Natural killer cell treated with Interleukin-12 subunit alpha and Interleukin-12 subunit beta and Interleukin-15 and Interleukin-18, amount 100 ng/mL, for 72 hours (primary cell): ENCODE data around the gene RNF214. TPM values are rescaled to one million over a fixed set of nuclear protein-coding genes. Genes with fewer than 3 reads are reported as not detected.

Experiments used
- ATAC-seq, 2 donors: fragments of 150-1000 bp; cut with Tn5 transposase in 1 of 2; sonication (Bioruptor Pico), chemical (Tn5 transposase) in 1 of 2; 2 replicates each; pipeline ENCODE4 v1.10.0; 2021
- DNase-seq: peaks from one replicate; pipeline ENCODE4 v3.0.0; 2022; ENCODE audit warnings: low spot score
- H3K27ac Mint-ChIP-seq, 2 donors: 1 replicate in 1 of 2; 2 replicates in 1 of 2; pipeline ENCODE4 v1.8.0; 2022; ENCODE audit warnings: mixed read lengths in 2 of 2, mild to moderate bottlenecking in 1 of 2, moderate library complexity in 1 of 2
- H3K27me3 Mint-ChIP-seq, 2 donors: 1 replicate in 1 of 2; 2 replicates in 1 of 2; pipeline ENCODE4 v1.8.0; 2022; ENCODE audit warnings: mixed read lengths in 2 of 2
- H3K36me3 Mint-ChIP-seq: one replicate; pipeline ENCODE4 v1.8.0; 2022; ENCODE audit warnings: mixed read lengths
- H3K4me1 Mint-ChIP-seq, 2 donors: 1 replicate in 1 of 2; 2 replicates in 1 of 2; pipeline ENCODE4 v1.8.0; 2022; ENCODE audit warnings: low read depth in 2 of 2, mixed read lengths in 2 of 2, mild to moderate bottlenecking in 1 of 2
- H3K4me3 Mint-ChIP-seq: one replicate; pipeline ENCODE4 v1.8.0; 2022; ENCODE audit warnings: mixed read lengths
- H3K9me3 Mint-ChIP-seq: 2 replicates; pipeline ENCODE4 v1.8.0; 2022; ENCODE audit warnings: mixed read lengths
- total RNA-seq, 2 donors: library from RNA; stranded (reverse); gene quantifications; one replicate each; pipeline ENCODE4 v1.2.3, GENCODE V29; 2022

The RNF214 gene
- total RNA-seq, 2 donors from 2014 or later = 18.9 to 21.6 TPM

DNA sequence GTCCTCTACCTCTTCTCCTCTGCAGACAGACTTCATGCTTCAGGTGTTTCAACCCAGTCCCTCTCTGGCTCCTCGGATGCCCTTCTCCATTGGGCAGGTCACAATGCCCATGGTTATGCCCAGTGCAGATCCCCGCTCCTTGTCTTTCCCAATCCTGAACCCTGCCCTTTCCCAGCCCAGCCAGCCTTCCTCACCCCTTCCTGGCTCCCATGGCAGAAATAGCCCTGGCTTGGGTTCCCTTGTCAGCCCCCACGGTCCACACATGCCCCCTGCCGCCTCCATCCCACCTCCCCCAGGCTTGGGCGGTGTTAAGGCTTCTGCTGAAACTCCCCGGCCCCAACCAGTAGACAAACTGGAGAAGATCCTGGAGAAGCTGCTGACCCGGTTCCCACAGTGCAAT lies 49.4 kb downstream of the RNF214 start:
- H3K9me3 Mint-ChIP-seq = no peaks in the 10 kb centered on the region
- no peak overlapping the region for H3K27ac Mint-ChIP-seq
- no peak overlapping the region for H3K4me3 Mint-ChIP-seq
- no peaks in the 10 kb centered on the region for H3K27me3 Mint-ChIP-seq
- peaks cover 24% of the 10 kb centered on the region for H3K36me3 Mint-ChIP-seq
- DNase-seq = no peak
- peaks cover 6 to 9% of the 10 kb centered on the region in 2 donors for H3K4me1 Mint-ChIP-seq
- ATAC-seq = no peak

DNA sequence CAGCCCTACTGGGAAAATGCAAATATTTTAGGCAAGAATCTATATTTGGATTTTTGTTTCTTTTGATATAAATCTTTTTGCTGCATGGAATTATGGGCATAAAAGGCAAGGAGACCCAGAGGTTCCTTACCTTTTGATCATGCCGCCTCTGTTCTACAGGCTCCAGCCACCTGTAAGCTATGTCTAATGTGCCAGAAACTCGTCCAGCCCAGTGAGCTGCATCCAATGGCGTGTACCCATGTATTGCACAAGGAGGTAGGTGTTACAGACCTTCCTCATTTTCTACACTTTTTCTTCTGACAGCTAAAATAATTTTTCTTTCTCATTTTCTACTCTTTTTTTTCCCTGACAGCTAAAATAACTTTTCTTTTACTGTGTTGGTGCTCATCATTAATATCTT lies 50.5 kb downstream of the RNF214 start:
- no peak overlapping the region for H3K27ac Mint-ChIP-seq
- H3K27me3 Mint-ChIP-seq = no peaks in the 10 kb centered on the region
- H3K4me1 Mint-ChIP-seq = peaks cover 6 to 9% of the 10 kb centered on the region in 2 donors
- ATAC-seq = no peak
- no peak overlapping the region for H3K4me3 Mint-ChIP-seq
- DNase-seq = no peak
- H3K36me3 Mint-ChIP-seq = peaks cover 24% of the 10 kb centered on the region
- H3K9me3 Mint-ChIP-seq = no peaks in the 10 kb centered on the region

DNA sequence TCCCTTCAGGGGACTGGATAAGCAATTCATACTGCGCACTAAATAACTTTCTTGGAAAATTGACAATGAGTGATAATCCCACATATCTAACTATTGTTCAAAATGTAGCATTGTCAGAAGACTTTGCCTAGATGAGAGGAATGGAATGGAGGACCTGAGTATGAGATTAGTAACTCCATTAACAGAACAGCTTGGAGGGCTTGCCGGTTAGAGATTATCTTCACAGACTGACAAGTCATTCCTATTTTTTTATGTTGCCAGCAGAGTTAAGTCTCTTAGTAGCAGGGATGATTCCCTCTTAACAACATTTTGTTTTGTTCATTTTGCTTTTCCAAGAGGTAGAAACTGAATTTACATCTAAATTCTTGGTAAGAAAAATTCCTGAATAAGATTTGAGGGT lies 51.6 kb downstream of the RNF214 start:
- DNase-seq (no peak), ATAC-seq (no peak)
- Mint-ChIP-seq H3K27me3 (no peaks in the 10 kb centered on the region), H3K36me3 (peaks cover 24% of the 10 kb centered on the region), H3K27ac (no peak overlapping the region), H3K4me3 (no peak overlapping the region), H3K4me1 (peaks cover 6 to 9% of the 10 kb centered on the region in 2 donors), H3K9me3 (no peaks in the 10 kb centered on the region)

DNA sequence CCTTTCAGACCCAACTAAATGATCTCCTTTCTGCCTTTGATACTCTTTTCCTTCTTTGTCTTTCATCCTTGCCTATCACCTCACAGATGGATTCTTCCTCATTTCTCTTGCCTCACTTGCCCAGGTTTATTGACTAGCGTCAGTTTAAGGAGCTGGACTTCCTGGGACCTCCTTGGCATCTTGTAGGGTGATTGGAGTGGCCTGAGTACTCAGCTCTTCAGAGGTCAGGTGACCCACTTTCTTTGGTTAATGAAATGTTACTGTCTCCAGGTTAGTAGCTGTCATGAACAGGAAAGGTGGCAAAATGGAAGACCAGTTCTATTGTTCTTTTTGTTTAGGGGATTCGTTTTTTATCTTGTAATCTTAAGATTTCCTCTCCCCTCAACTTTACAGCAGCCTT lies 54.1 kb downstream of the RNF214 start:
- H3K36me3 Mint-ChIP-seq = peaks cover 19% of the 10 kb centered on the region
- ATAC-seq (no peak), DNase-seq (no peak)
- H3K27ac Mint-ChIP-seq = no peak overlapping the region
- H3K27me3 Mint-ChIP-seq = no peaks in the 10 kb centered on the region
- no peaks in the 10 kb centered on the region for H3K9me3 Mint-ChIP-seq
- peaks cover 0 to 3% of the 10 kb centered on the region in 2 donors for H3K4me1 Mint-ChIP-seq
- no peak overlapping the region for H3K4me3 Mint-ChIP-seq

DNA sequence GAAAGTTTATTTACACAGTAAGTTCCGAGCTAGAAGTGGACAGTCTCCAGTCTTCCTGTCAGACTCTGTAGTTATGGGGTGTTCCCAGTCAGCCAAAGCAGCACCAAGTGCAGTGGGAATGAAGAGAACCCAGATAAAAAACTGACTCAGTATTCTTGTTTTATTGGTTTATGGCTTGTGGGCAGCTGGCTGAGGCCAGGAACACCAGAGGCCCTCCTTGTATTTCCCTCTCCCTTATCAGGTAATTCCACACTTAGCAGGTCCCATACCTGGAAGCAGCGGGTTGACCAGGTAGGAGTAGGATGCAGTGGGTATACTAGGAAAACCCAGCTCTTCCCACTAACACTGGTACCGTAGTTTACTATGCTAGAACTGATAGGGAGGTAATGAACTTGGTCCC lies 55.2 kb downstream of the RNF214 start:
- H3K36me3 Mint-ChIP-seq = peaks cover 8% of the 10 kb centered on the region
- H3K4me1 Mint-ChIP-seq = peaks cover 0 to 3% of the 10 kb centered on the region in 2 donors
- no peak for DNase-seq
- no peak overlapping the region for H3K27ac Mint-ChIP-seq
- ATAC-seq = no peak
- no peaks in the 10 kb centered on the region for H3K9me3 Mint-ChIP-seq
- H3K27me3 Mint-ChIP-seq = no peaks in the 10 kb centered on the region
- no peak overlapping the region for H3K4me3 Mint-ChIP-seq

- no peak overlapping the region for H3K27ac Mint-ChIP-seq
These were observed 57.3 kb downstream of the RNF214 start for GRCh38 chr11:117289795-117290194.

DNA sequence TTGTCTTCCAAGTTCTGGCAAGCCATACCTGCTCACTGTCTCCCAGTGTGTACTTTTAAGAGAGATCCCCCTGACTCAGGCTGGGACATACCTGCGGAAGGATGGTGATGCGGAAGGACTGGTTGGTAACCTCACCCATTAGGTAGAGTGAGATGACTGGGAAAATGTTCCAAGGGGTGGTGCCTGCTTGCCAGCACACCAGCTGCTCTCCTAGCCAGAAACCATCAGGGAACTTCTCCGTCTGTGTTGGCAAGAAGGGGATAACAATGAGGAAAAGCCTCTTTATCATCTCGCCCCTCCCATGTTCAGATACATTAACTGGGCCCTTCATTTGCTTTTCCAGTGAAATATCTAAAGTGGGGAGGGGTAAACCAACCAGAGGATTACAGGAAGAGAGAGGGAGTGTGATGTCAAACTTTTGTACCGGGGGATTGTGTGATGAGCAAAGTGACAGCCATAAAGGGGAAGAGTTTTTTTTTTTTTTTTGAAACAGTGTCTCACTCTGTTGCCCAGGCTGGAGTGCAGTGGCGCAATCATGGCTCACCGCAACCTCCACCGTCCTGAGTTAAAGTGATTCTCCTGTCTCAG lies 58.4 kb downstream of the RNF214 start, which contains the start of gene BACE1-AS:
Gene BACE1-AS, plus strand, starts transcription at position 538 of the 588 bp plus-strand sequence.
- H3K27me3 Mint-ChIP-seq = no peaks in the 10 kb centered on the region
- H3K36me3 Mint-ChIP-seq = no peaks in the 10 kb centered on the region
- no peak within 1 kb of the TSS for H3K27ac Mint-ChIP-seq

More at GRCh38 chr11:117289795-117290194, 57.3 kb downstream of the RNF214 start:
- DNase-seq (no peak), ATAC-seq (no peak)
- H3K36me3 Mint-ChIP-seq = no peaks in the 10 kb centered on the region
- H3K9me3 Mint-ChIP-seq = no peaks in the 10 kb centered on the region
- peaks cover 0 to 3% of the 10 kb centered on the region in 2 donors for H3K4me1 Mint-ChIP-seq
- H3K4me3 Mint-ChIP-seq = no peak overlapping the region
- no peaks in the 10 kb centered on the region for H3K27me3 Mint-ChIP-seq

GRCh38 chr11:117292616-117293015 lies 60.1 kb downstream of the RNF214 start:
- DNase-seq (no peak), ATAC-seq (no peak)
- no peaks in the 10 kb centered on the region for H3K27me3 Mint-ChIP-seq
- peaks cover 0 to 3% of the 10 kb centered on the region in 2 donors for H3K4me1 Mint-ChIP-seq
- no peak overlapping the region for H3K27ac Mint-ChIP-seq
- no peak overlapping the region for H3K4me3 Mint-ChIP-seq
- no peaks in the 10 kb centered on the region for H3K9me3 Mint-ChIP-seq
- H3K36me3 Mint-ChIP-seq = no peaks in the 10 kb centered on the region

More for the DNA sequence above, 58.4 kb downstream of the RNF214 start, which contains the start of gene BACE1-AS:
- DNase-seq = no peak
- Mint-ChIP-seq H3K4me1 (peaks cover 0 to 3% of the 10 kb centered on the region in 2 donors), H3K9me3 (no peaks in the 10 kb centered on the region), H3K4me3 (no peak within 1 kb of the TSS)
- ATAC-seq = no peak

GRCh38 chr11:117295438-117296137 lies 63.1 kb downstream of the RNF214 start:
- H3K36me3 Mint-ChIP-seq = no peaks in the 10 kb centered on the region
- peaks cover 0 to under 1% of the 10 kb centered on the region in 2 donors for H3K27me3 Mint-ChIP-seq
- no peak for DNase-seq
- ATAC-seq = peak in 1 of 2 donors; percentile 7
- H3K27ac Mint-ChIP-seq = no peak overlapping the region
- H3K4me3 Mint-ChIP-seq = no peak overlapping the region
- H3K9me3 Mint-ChIP-seq = no peaks in the 10 kb centered on the region
- peaks cover 0 to 3% of the 10 kb centered on the region in 2 donors for H3K4me1 Mint-ChIP-seq

GRCh38 chr11:117296881-117297280 lies 64.4 kb downstream of the RNF214 start:
- DNase-seq = no peak
- Mint-ChIP-seq H3K27ac (no peak overlapping the region), H3K27me3 (peaks cover 5 to 6% of the 10 kb centered on the region in 2 donors), H3K36me3 (no peaks in the 10 kb centered on the region), H3K9me3 (no peaks in the 10 kb centered on the region), H3K4me3 (no peak overlapping the region), H3K4me1 (peaks cover 0 to 2% of the 10 kb centered on the region in 2 donors)
- no peak for ATAC-seq

GRCh38 chr11:117298195-117298594 lies 65.7 kb downstream of the RNF214 start:
- H3K27ac Mint-ChIP-seq = no peak overlapping the region

GRCh38 chr11:117299351-117300282 lies 67.1 kb downstream of the RNF214 start:
- ATAC-seq (peak in 1 of 2 donors; percentile 44), DNase-seq (no peak)
- Mint-ChIP-seq H3K27ac (peak overlapping the region in 1 of 2 donors; percentile 24), H3K9me3 (no peaks in the 10 kb centered on the region), H3K36me3 (no peaks in the 10 kb centered on the region), H3K4me3 (no peak overlapping the region), H3K27me3 (peaks cover 5 to 6% of the 10 kb centered on the region in 2 donors), H3K4me1 (peaks cover 0 to 2% of the 10 kb centered on the region in 2 donors)

More at GRCh38 chr11:117298195-117298594, 65.7 kb downstream of the RNF214 start:
- Mint-ChIP-seq H3K4me1 (peaks cover 0 to 2% of the 10 kb centered on the region in 2 donors), H3K36me3 (no peaks in the 10 kb centered on the region), H3K27me3 (peaks cover 5 to 6% of the 10 kb centered on the region in 2 donors), H3K4me3 (no peak overlapping the region), H3K9me3 (no peaks in the 10 kb centered on the region)
- ATAC-seq = no peak
- no peak for DNase-seq

DNA sequence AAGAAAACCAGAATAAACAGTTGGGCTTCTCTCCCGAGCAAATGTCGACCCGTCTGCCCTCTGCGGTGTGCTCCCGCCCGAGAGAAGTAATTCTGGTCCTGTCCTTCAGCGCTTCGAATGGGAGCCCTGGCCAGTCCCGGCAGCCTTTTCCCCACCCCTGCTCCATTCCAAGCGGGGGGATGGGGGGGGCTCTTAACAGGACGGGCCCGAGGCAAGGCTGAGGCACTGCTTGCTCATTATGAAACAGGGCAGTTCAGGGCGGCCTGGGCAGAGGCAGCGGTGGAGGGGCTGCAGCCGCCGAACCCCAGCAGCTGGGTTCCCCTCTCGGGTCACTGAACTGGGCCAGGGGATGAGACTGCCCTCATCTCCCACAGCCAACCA lies 67.8 kb downstream of the RNF214 start:
- H3K4me3 Mint-ChIP-seq = no peak overlapping the region
- no peaks in the 10 kb centered on the region for H3K9me3 Mint-ChIP-seq
- peak in 1 of 2 donors; percentile 11 for ATAC-seq
- H3K4me1 Mint-ChIP-seq = peaks cover 0 to 2% of the 10 kb centered on the region in 2 donors
- H3K27me3 Mint-ChIP-seq = peaks cover 5 to 6% of the 10 kb centered on the region in 2 donors
- H3K36me3 Mint-ChIP-seq = no peaks in the 10 kb centered on the region
- no peak for DNase-seq
- H3K27ac Mint-ChIP-seq = peak overlapping the region in 1 of 2 donors; percentile 24
